Naive thymus-derived CD8-positive, alpha-beta T cell (primary cell): ENCODE measurements around the gene MLEC. TPM values are rescaled to one million over a fixed set of nuclear protein-coding genes. Genes with fewer than 3 reads are reported as not detected.
A peak's percentile ranks its signal among the peaks of the same experiment; 100 is the strongest.
"Not testable (repeated sequence)": the region's sequence is repeated elsewhere in the genome, so short reads cannot be mapped to it uniquely, and the experiment has no call there.

ENCODE experiments used
- ATAC-seq, 2 donors: fragments of 150-1000 bp; cut with Tn5 transposase in 1 of 2; sonication (Bioruptor Pico), chemical (Tn5 transposase) in 1 of 2; 1 replicate in 1 of 2; 2 replicates in 1 of 2; pipeline ENCODE4 v1.10.0; 2021; ENCODE audit warnings: mild to moderate bottlenecking in 2 of 2, moderate library complexity in 2 of 2
- POLR2A ChIA-PET: fragments of 350-600 bp; sonication (Branson Sonifier 250); formaldehyde crosslinking; loops from one replicate; lab custom pipeline; 2021; ENCODE audit warnings: antibody characterized with exemption; lab: Charles Lee
- DNase-seq, 10 donors: peaks; one replicate each; pipeline versions ENCODE4 v3.0.0 to v3.0.0-alpha.2; 2020 to 2022
- H3K27ac Mint-ChIP-seq, 10 donors: one replicate each; pipeline ENCODE4 v1.8.0; 2020 to 2022; ENCODE audit warnings: mild to moderate bottlenecking in 10 of 10, mixed read lengths in 10 of 10, moderate library complexity in 4 of 10, inconsistent platforms in 1 of 10
- H3K27me3 Mint-ChIP-seq, 5 donors: one replicate each; pipeline ENCODE4 v1.8.0; 2021 to 2022; ENCODE audit warnings: mixed read lengths in 5 of 5
- H3K36me3 Mint-ChIP-seq, 3 donors: one replicate each; pipeline ENCODE4 v1.8.0; 2020 to 2022; ENCODE audit warnings: mixed read lengths in 3 of 3, mild to moderate bottlenecking in 2 of 3, inconsistent platforms in 1 of 3
- H3K4me1 Mint-ChIP-seq, 4 donors: one replicate each; pipeline ENCODE4 v1.8.0; 2021 to 2022; ENCODE audit warnings: mixed read lengths in 4 of 4
- H3K4me3 Mint-ChIP-seq, 10 donors: one replicate each; pipeline ENCODE4 v1.8.0; 2020 to 2022; ENCODE audit warnings: mild to moderate bottlenecking in 10 of 10, mixed read lengths in 10 of 10, moderate library complexity in 6 of 10, inconsistent platforms in 1 of 10
- H3K9me3 Mint-ChIP-seq, 9 donors: one replicate each; pipeline ENCODE4 v1.8.0; 2020 to 2022; ENCODE audit warnings: mixed read lengths in 9 of 9, mild to moderate bottlenecking in 3 of 9, inconsistent platforms in 1 of 9, moderate library complexity in 1 of 9
- polyA plus RNA-seq, 3 donors: library from polyadenylated mRNA; unstranded; fragments of 300-500 nt; fragmentation: Illumina TruSeq; gene quantifications; one replicate each; pipeline ENCODE4 v1.2.3, GENCODE V29; 2021
- total RNA-seq, 8 experiments: library from RNA in 2 of 8; stranded (reverse) in 2 of 8; gene quantifications; one replicate each; pipeline ENCODE4 v1.2.3 and lab custom pipeline; 2021 to 2026

Gene MLEC
- total and polyA plus RNA-seq, 5 experiments from 2014 or later = 32.7 to 44.6 (median 40.7) TPM

DNA sequence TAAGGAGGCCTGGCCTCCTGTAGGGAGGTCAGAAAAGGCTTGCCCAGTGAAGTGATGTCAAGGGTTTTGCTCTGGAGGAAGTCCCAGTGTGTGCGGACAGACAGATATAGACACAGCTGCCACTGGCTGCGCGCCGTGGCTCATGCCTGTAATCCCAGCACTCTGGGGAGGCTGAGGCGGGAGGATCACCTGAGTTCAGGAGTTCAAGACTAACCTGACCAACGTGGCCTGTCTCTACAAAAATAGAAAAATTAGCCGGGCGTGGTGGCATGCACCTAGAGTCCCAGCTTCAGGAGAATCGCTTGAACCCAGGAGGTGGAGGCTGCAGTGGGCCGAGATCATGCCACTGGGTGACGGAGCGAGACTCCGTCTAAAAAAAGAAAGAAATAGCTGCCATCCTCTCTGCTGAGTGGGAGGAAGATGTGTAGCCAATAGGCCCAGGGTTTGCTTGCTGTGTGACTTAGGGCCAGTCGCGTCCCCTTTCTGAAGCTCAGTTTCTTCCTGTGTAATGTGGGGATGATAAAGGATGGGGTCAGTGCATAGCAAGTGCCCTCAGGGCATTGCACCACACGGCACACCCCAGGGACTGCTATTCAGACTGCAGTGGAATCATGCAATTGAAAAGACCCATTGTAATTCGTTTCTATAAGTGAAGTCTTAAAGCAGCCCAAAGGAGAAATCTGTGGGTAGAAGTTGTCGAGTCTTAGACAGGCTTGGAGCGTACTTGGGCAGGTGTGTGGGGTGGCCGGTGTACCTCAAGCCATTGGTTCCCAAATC lies 18.7 kb upstream of the MLEC start:
- DNase-seq (no peak), ATAC-seq (no peak)
- Mint-ChIP-seq H3K27ac (peak overlapping the region in 1 of 10 donors; percentile 63), H3K4me3 (no peak overlapping the region), H3K9me3 (no peaks in the 10 kb centered on the region), H3K4me1 (peaks cover 0 to 14% (median 0%) of the 10 kb centered on the region in 4 donors), H3K36me3 (no peaks in the 10 kb centered on the region), H3K27me3 (peaks cover 0 to 1% (median 0%) of the 10 kb centered on the region in 5 donors)
- POLR2A ChIA-PET = no interaction called here

DNA sequence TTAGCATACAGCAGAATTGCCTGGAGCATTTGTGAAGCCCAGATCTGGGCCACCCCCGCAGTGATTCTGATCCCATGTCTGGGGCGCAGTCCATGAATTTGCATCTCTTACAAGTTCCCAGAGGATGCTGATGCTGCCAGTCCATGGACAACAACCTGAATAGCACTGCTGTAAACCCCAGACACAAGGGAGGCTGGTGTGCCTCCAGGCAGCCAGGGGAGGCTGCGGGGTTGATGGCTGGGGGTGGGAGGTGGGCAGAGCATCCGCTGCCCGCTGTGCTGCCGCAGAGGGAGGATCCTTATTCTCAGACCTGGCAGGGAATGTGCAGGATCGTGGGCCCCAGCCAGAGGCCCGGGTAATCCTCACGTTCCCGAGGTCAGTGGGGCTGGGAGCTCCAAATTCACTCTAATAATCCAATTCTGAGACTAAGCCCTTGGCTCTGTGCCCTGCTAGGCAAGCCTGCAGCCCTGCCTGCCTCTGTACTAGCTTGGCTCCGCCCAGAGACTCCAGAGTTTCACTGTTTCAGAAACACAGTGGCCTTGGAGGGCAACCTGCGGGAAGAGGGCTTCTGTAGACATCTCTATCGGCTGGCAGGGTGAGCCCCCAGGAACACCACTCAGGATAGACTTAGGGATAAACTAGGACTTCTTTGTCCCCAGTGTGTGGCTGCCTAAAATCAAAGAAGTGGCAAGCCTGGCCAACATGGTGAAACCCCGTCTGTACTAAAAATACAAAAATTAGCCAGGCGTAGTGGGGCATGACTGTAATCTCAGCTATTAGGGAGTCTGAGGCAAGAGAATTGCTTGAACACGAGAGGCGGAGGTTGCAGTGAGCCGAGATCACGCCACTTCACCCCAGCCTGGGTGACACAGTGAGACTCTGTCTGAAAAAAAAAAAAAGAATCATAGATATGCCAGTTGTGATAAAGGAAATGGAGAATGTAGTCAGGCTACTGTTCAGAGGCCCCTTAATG lies 17.8 kb upstream of the MLEC start:
- Mint-ChIP-seq H3K9me3 (no peaks in the 10 kb centered on the region), H3K27me3 (peaks cover 0 to 1% (median 0%) of the 10 kb centered on the region in 5 donors), H3K4me1 (peaks cover 0 to 17% (median 0%) of the 10 kb centered on the region in 4 donors), H3K4me3 (peak overlapping the region in 1 of 10 donors; percentile 52), H3K27ac (peak overlapping the region in 1 of 10 donors; percentile 63), H3K36me3 (no peaks in the 10 kb centered on the region)
- POLR2A ChIA-PET = no interaction called here
- ATAC-seq (no peak), DNase-seq (no peak)

DNA sequence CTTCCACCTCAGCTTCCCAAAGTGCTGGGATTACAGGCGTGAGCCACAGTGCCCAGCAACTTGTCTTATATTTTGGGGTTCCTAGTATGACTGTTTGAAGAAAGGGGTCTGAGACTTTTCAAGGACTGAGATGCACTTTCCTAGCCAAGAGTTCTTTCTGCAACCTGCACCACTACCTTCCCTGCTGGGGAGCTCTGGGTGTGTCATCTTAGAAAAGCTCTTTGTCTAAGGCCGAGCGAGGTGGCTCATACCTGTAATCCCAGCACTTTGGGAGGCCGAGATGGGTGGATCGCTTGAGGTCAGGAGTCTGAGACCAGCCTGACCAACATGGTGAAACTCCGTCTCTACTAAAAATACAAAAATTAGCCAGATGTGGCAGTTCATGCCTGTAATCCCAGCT lies 16.7 kb upstream of the MLEC start:
- H3K36me3 Mint-ChIP-seq, H3K27ac Mint-ChIP-seq, H3K27me3 Mint-ChIP-seq, H3K4me3 Mint-ChIP-seq, POLR2A ChIA-PET, ATAC-seq, DNase-seq, H3K9me3 Mint-ChIP-seq: not testable (repeated sequence)
- H3K4me1 Mint-ChIP-seq = peaks cover 0 to 21% (median 0%) of the 10 kb centered on the region in 4 donors

DNA sequence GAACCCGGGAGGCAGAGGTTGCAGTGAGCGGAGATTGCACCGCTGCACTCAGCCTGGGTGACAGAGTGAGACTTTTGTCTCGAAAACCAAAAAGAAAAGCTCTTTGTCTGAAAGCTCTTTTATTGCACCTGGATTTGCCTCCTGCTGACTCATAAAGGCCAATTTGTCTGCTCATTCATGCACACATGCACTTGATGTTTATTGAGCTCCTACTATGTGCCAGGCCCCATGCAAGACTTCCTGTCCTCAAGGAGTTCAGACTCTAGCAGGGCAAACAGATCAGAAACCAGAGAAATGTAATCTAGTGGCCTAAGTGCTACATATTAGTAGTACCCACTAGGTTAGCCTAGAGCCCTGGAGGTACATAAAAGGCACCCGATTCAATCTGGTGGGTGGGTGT lies 16.3 kb upstream of the MLEC start:
- ATAC-seq (no peak), DNase-seq (no peak)
- POLR2A ChIA-PET = no interaction called here
- peak overlapping the region in 1 of 10 donors; percentile 77 for H3K27ac Mint-ChIP-seq
- H3K9me3 Mint-ChIP-seq = no peaks in the 10 kb centered on the region
- H3K4me1 Mint-ChIP-seq = peaks cover 0 to 19% (median 0%) of the 10 kb centered on the region in 4 donors
- H3K36me3 Mint-ChIP-seq = no peaks in the 10 kb centered on the region
- peaks cover 0 to 7% (median 0%) of the 10 kb centered on the region in 5 donors for H3K27me3 Mint-ChIP-seq
- no peak overlapping the region for H3K4me3 Mint-ChIP-seq

DNA sequence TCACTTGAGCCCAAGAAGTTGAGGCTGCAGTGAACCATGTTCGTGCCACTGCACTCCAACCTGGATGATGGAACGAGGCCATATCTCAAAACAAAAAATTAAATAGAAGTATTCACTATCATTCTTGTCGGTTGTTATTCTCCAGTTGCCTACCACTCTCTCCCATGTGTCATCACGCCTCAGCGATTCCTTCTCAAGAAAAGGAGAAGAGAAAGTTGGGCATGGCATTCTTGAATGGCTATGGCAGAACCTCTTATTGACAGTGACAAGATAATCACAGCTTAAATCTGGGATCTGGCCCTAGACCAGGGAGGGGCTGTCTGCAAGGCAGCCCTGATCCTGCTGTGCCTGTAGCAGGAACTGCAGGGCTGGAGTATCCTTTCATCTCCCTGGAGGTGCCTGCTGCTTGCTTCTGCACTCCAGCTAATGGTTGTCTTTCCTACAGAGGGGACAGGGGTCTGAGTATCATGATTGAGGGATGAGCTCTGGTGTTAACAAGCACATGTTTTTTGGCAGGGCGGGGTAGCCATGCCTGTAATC lies 12.8 kb upstream of the MLEC start:
- POLR2A ChIA-PET = no interaction called here
- H3K27me3 Mint-ChIP-seq = peaks cover 0 to 7% (median 0%) of the 10 kb centered on the region in 5 donors
- peak overlapping the region in 2 of 10 donors; percentile 22 to 36 for H3K27ac Mint-ChIP-seq

DNA sequence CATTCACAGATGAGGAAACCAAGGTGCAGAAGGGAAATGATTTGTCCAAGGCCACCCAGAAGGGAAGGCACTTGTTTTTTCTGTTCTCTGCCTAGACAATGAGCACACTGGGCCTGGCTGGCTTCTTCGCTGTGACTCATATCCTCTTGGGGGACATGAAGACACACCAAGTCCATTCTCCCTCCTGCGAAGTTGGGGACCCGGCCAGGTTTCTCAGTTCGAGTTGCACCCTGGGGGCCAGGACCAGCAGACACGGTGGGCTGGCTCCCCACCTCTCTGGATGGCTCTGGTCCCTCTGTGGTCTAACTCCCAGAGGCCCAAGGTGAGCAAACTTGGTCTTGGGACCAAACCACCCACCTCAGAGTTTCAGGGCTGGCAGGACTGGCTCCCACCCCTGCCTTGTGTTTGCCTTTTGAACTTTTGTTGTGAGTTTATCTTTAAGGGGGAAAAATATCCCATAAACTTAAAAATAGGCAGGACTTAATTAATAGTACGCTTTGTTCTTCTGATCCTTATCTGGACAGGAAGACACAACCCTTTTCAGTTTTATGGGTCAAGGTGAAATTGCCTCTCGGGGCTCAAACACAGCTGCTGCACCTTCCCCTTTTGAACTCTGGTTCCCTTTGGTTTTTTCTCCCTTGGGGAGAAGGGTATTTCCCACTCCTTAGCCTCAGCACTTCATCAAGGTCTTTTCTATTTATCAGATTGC lies 9.0 kb upstream of the MLEC start:
- ATAC-seq (no peak), DNase-seq (no peak)
- H3K36me3 Mint-ChIP-seq = no peaks in the 10 kb centered on the region
- no peak overlapping the region for H3K4me3 Mint-ChIP-seq
- peaks cover 0 to 7% (median 0%) of the 10 kb centered on the region in 5 donors for H3K27me3 Mint-ChIP-seq
- POLR2A ChIA-PET = no interaction called here
- H3K4me1 Mint-ChIP-seq = peaks cover 0 to 26% (median 2%) of the 10 kb centered on the region in 4 donors
- H3K27ac Mint-ChIP-seq = no peak overlapping the region
- no peaks in the 10 kb centered on the region for H3K9me3 Mint-ChIP-seq

More for the DNA sequence above, 12.8 kb upstream of the MLEC start:
- ATAC-seq = no peak
- no peaks in the 10 kb centered on the region for H3K9me3 Mint-ChIP-seq
- no peak overlapping the region for H3K4me3 Mint-ChIP-seq
- H3K4me1 Mint-ChIP-seq = peaks cover 0 to 33% (median 2%) of the 10 kb centered on the region in 4 donors
- H3K36me3 Mint-ChIP-seq = no peaks in the 10 kb centered on the region
- no peak for DNase-seq

DNA sequence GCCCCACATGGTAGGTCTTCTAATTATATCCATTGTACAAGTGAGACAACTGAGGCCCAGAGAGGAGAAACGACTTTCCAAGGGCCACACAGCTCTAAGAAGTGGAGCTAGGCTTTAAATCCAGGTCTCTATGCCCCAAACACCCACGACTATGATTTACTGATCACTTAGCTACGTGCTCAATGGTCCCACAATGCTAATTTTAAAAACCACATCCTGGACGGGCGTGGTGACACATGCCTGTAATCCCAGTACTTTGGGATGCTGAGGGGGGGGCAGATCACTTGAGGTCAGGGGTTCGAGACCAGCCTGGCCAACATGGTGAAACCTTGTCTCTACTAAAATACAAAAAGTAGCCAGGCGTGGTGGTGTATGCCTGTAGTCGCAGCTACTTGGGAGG lies 8.4 kb upstream of the MLEC start:
- POLR2A ChIA-PET = no interaction called here
- Mint-ChIP-seq H3K4me3 (no peak overlapping the region), H3K27me3 (peaks cover 0 to 7% (median 0%) of the 10 kb centered on the region in 5 donors), H3K27ac (no peak overlapping the region), H3K36me3 (no peaks in the 10 kb centered on the region), H3K4me1 (peaks cover 0 to 25% (median 2%) of the 10 kb centered on the region in 4 donors), H3K9me3 (no peaks in the 10 kb centered on the region)
- DNase-seq = no peak
- ATAC-seq = no peak

DNA sequence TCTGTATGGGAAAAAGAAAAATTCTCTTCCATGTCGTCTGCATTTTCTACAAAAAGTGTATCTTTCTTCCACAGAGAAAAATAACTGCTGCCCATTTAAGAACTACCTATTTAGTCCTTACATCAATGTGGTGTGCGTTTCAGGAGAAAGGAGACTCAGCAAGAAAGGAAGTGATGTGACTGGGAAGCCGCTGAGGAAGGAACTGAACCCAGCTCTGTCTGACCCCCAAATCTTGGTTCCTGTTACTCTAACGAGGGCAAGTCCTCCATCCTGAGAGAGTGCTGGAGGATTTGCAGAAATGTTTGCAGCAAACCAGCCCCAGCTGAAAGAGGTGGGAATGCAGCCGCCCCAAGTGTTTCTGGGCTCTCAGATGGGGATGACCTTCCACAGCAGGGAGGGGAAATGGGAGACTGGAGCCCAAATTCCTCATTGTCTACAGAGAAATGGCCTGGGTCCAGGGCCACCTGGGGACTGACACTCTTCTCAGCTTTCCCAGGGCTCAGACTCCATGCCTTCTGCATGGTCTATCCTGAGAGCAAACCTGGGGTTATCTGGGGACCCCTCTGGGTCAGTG lies 6.7 kb upstream of the MLEC start:
- DNase-seq (no peak), ATAC-seq (no peak)
- H3K27me3 Mint-ChIP-seq = peaks cover 0 to 5% (median 0%) of the 10 kb centered on the region in 5 donors
- POLR2A ChIA-PET = no interaction called here
- H3K36me3 Mint-ChIP-seq = no peaks in the 10 kb centered on the region
- no peak overlapping the region for H3K27ac Mint-ChIP-seq
- no peak overlapping the region for H3K4me3 Mint-ChIP-seq
- H3K9me3 Mint-ChIP-seq = no peaks in the 10 kb centered on the region
- H3K4me1 Mint-ChIP-seq = peaks cover 0 to 28% (median 2%) of the 10 kb centered on the region in 4 donors

DNA sequence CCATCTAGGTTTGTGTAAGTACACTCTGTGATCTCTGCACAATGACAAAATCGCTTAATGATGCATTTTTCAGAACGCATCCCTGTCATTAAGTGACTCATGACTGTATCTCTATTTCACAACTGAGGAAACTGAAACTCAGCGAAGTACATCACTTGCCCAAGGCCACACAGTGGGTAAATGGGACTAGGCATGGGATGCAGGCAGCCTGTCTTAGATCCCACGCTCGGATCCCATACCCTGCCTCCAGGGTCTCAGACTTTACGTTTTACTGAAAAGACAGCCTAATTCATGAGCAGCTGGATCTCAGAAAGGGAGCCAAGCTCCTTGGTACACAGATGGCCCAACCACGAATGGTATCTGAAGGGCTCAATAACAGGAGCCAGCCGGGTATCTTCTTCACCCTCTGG lies 2.4 kb upstream of the MLEC start:
- no peak for DNase-seq
- Mint-ChIP-seq H3K36me3 (no peaks in the 10 kb centered on the region), H3K27me3 (no peaks in the 10 kb centered on the region), H3K4me1 (peaks cover 17 to 44% (median 19%) of the 10 kb centered on the region in 4 donors), H3K4me3 (peak overlapping the region in 5 of 10 donors; percentile 57 to 93 (median 85)), H3K9me3 (no peaks in the 10 kb centered on the region), H3K27ac (peak overlapping the region in 4 of 10 donors; percentile 44 to 97 (median 70))
- POLR2A ChIA-PET = interaction anchor here (0.9 kb wide), 1 partner anchor 11 kb away, joined by 4 read pairs; no protein-coding TSS in a partner anchor
- ATAC-seq = no peak

DNA sequence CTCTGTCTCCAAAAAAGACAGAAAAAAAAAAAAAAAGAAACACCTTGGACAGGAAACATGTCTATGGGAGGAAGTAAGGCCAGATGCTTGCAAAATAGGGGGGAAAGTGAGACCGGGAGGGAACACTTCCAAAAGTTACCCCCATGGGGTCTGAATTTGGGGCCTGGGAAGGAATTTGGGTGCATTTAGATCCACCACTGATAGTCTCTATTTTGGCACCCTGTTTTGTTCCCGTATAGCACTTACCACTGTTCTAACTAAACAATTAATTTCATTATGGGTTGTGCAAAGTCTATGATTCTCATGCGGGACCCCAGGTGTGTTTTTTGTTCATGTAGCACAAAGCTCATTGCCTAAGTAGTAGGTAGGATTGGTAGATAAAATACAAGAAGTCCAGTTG lies 1.4 kb upstream of the MLEC start:
- POLR2A ChIA-PET = interaction anchor here (0.6 to 0.9 kb wide), 2 partner anchors 10 to 19 kb away, joined by 4 to 6 read pairs; no protein-coding TSS in a partner anchor
- no peaks in the 10 kb centered on the region for H3K36me3 Mint-ChIP-seq
- no peak for DNase-seq
- H3K4me1 Mint-ChIP-seq = peaks cover 17 to 49% (median 28%) of the 10 kb centered on the region in 4 donors
- peak overlapping the region in 9 of 10 donors; percentile 85 to 97 (median 92) for H3K4me3 Mint-ChIP-seq
- no peaks in the 10 kb centered on the region for H3K27me3 Mint-ChIP-seq
- H3K9me3 Mint-ChIP-seq = no peaks in the 10 kb centered on the region
- H3K27ac Mint-ChIP-seq = peak overlapping the region in 9 of 10 donors; percentile 10 to 98 (median 93)
- ATAC-seq = no peak

DNA sequence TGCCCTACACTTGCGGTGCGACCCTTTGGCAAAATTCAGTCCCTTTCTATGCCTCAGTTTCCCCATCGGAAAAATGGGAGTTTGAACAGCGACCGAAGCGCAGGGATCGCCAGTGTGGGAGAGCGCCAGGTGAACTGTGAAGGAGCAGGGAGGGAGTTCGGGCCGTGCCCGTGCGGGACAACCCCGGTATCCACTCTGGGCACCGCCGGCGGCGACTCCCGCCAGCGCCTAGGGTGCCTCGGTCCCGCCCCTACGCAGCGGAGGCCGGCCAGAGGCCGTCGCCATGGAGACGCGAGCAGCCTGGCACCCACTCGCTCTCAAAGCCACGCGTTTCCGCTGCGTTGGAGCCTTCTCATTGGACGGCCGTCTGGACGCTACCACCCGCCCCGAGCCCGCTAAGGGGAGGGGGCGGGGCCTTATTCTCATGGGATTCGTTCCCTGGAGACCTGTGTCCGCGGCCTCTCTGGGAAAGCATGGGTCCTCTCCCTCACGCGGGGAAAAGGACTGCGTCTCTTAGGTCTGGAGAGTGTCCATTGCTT lies 729 bp upstream of the MLEC start:
- Mint-ChIP-seq H3K27me3 (no peaks in the 10 kb centered on the region), H3K36me3 (no peaks in the 10 kb centered on the region), H3K27ac (peak overlapping the region; percentile 88 to 98 (median 96)), H3K4me1 (peaks cover 19 to 56% (median 34%) of the 10 kb centered on the region in 4 donors), H3K9me3 (no peaks in the 10 kb centered on the region), H3K4me3 (peak overlapping the region; percentile 85 to 97 (median 92))
- POLR2A ChIA-PET = interaction anchor here (0.5 to 2.0 kb wide), 6 partner anchors 13 to 1581 kb away, joined by 4 to 11 read pairs (median 6); partner anchors contain the start of genes POP5, RNU4-2, RPLP0 and UNC119B
- ATAC-seq = peak; percentile 75 to 78
- peak in 9 of 10 donors; percentile 94 to 98 (median 97) for DNase-seq
